Ammon's horn (tissue), 1 donor: ENCODE measurements around the gene MORN3.

ENCODE experiments used
- DNase-seq: peaks from one replicate; pipeline ENCODE4 v3.0.0-alpha.2; 2016; ENCODE audit warnings: low spot score

Gene MORN3

DNA sequence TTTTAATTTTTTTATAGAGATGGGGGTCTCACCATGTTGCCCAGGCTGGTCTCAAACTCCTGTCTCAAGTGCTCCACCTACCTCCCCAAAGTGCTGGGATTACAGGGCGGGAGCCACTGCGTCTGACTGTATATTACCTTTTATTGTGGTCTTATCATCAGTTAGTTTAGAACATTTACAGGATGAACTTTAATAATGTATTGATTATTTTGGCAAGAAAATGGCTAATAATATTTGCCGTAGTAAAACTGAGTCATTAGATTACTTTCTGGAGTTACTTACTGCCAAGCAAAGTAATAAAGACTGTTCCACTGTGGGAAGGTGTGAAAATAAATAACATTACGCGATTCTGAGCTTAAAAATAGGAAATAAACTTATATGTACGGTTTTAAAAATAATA lies 66.7 kb downstream of the MORN3 start:
- DNase-seq, result no peak

DNA sequence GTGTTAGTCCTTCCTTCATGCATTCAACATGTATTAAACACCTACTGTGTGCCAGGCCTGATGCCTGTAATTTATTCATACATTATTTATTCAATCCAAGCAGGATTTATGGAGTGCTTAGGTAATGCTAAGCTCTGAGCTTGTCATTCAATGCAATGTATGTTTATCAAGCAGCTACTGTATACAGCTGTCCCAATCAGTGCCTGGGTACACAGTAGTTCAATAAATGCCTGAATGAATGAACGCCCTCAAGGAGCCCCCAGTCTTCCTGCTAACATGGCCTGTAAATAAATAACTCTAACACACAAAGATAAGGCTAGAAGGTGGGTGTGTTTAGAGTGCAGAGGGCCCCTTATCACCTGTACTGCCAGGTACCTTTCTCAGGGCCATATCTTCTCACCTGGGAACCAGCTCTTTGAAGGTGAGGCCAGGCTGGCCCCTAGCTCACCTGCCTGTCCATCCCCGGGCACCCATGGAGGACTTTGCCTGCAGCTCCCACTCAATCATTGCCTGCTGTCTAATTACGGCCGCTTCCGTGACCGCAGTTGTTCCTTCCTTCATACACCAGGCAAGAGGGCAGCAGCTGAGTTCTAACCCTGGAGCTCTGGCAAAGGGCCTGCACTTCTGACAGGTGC lies 68.6 kb downstream of the MORN3 start:
- no peak for DNase-seq
